HG02759 (cell line): Measurements from ENCODE around the gene MEGF11.

Experiments used
- ATAC-seq: cut with Tn5 transposase; IDR thresholded peaks from one replicate; pipeline ENCODE4 v1.9.1; 2021; ENCODE audit warnings: mild to moderate bottlenecking, moderate library complexity; ENCODE audit not compliant: unreplicated experiment

MEGF11 gene

DNA sequence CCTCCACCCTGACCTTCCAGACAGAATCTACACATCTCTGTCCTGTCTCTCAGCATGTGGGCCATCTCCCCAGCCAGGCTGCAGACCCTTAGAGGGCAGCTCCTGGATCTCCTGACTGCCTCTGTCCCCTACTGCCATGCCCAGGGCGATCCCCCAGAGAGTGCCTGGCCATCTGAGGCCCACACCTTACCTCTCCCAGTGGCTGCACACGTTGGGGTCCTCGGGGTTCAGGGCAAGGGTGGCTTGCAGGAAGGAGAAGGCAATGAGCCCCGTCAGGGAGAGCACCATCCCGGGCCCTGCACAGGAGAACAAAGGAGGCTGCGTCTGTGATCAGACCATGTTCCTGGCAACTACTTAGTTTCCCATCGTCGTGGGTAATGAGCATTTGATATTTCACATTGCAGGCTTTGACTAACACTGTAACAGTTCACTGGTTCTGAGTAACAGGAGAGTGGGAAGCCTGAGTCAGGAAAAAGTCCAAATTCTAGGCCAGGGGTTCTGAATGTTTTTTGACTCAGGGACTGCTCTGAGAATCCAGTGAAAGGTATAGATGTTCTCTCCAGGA, 125.4 kb downstream of the MEGF11 start:
- ATAC-seq = no peak

DNA sequence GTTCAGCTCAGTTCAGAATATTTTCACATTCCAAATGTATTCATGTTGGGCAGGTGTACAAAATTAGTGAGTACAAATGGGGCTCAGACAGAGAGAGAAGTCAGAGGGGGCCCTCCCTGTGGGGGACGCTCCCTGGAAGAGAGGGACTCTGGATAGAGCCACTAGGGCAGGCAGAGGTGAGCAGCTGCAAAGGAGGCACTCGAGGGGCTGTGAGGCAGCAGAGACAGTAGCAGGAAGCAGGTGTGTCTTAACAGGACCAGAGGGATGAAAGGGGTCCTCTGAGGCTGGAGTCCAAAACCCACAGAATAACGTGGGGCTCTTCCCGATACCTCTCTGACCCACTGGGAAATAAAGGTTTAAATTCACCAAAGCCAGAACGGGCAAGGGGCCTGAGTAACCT, 127.1 kb downstream of the MEGF11 start:
- ATAC-seq = no peak

DNA sequence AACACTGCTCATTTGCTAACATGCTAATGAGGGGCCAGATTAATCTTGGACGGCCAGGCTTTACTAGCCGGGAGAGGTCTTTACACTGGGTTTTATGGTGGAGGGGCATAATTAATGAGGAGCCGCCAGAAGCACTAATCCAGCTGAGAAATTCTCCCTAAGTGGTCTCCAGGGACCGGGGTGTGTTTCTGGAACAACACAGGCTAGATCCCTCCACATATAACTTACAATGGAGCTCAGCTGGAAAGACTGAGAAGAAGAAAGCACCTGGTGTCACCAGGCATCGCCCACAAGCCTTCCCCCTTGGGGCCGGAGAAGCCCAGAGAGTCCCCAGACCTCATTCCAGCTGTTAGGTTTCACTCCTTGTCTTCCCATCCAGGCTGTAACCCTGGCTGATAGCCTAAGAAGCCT, 127.5 kb downstream of the MEGF11 start:
- ATAC-seq = no peak

DNA sequence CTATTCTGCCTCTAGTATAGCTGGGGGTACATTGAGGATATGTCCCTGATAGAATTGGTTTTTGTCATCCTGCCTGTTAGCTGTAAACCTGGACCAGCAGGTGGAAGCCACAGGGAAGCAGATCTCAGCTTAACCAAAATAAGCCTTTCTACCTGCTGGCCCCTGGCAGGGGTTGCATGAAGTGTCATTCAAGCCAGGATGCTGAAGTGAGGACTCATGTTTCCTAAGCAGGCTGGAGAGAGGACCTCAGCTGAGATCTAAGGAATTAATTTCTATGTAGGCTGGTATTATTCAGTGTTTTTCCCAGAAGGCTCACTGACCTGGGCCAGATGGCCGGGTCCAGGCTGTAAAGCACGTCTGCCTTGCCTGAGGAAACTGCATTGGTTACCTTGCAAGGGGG, 128.9 kb downstream of the MEGF11 start:
- ATAC-seq = no peak

DNA sequence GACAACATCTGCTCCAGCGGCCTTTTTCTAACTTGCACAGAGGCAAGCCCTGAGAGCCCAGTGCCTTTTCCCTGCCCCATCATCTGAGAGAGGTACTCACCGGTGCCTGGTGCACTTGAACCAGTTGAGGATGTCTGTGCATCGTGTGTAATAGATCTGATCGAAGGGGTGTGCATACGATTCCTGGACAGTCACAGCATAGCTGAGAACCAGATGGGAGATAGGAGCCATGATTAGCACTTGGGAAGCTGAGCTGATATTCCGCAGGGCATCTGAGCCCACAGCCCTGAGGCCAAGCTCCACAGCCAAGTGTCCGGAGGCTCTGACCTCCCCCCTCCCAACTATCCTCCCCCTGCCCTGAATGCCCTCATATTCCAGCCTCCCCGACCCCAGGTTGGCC, 129.8 kb downstream of the MEGF11 start:
- no peak for ATAC-seq

DNA sequence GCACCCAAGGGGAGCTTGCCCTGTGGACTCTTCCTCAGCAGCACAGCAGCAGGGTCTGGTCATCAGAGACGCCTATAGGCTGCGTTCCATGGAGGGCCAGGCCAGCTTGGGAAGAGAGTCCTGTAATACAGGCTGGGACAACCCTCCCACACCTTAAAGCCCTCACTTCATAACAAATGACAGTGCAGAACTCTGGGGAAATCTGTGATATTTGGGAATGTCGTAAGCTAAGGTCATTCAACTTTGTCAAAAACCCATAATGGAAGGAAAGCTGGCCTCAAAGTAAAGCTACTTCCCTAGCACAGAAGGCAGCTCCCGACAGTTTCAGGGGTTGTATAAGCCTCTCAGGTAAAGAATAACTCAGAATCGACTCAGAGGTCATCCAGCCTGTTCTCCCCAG, 133.1 kb downstream of the MEGF11 start:
- no peak for ATAC-seq

DNA sequence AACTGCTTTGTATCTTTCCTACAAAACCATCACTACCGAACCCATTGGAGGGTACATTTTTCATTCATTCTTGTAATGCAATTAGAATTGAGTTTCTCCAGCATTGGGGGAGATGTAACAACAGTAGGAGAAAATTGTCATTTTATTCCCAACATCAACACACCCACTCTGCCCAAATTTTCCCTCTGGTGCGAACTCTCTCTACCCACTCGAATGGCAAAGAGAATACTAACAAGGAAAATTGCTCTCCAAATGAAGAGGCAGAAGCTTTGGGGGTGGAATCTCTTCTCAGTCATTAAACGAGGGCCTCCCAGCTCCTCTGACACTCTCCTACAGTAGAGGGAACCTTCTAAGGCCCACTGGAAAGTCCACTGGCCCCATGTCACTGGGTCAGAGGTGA, 135.7 kb downstream of the MEGF11 start:
- ATAC-seq = no peak

DNA sequence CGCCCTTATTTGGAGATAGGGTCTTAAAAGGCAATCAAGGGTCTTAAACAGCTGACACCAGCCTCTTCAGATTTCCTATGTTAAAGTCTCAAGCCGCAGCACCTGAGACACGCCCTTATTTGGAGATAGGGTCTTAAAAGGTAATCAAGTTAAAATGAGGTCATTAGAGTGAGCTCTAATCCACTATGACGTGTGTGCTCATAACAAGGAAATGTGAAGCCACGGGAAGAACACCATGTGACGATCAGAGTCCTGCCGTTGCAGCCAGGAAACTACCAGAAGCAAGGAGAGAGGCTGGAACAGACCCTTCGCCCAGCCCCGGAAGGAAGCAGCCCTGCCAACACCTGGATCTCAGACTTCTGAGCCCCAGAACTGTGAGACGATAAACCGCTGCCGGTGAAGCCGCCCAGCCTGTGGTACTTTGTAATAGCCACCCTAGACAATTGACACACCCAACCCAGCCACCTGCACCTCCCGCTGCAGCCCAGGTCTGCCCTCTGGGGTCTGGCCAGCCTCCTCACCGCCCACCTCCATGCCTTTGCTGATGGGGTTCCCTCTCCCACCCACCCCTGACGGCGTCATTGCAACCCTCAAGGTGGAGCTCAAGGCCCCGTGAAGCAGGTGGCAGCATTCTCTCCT, 137.9 kb downstream of the MEGF11 start:
- no peak for ATAC-seq

DNA sequence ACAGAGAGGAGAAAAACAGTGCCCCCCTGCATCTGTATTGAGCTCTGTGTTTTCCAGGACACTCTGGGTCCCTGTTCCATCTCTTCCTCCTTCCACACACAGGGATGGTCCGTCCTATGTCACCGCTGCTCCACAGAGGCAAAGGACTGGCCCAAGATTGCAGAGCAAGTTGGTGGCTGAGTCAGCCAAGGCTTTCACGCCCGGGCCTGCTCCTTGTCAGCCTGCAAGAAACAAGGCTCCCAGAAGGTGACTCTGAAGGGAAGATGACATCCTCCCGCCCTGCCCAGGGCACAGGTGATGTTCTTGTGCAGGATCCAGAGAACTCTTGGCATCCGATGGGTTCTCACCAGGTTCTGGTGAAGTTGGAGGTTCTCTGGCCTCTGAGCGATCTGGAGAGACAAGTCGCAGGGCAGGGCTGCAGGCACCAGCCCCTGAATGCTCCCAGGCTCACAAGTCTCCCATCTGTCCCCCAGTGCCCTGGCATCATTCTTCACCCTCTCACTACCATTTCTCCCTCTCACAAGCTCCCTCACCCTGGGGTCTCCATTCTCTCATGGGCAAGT, 138.6 kb downstream of the MEGF11 start:
- ATAC-seq = no peak

DNA sequence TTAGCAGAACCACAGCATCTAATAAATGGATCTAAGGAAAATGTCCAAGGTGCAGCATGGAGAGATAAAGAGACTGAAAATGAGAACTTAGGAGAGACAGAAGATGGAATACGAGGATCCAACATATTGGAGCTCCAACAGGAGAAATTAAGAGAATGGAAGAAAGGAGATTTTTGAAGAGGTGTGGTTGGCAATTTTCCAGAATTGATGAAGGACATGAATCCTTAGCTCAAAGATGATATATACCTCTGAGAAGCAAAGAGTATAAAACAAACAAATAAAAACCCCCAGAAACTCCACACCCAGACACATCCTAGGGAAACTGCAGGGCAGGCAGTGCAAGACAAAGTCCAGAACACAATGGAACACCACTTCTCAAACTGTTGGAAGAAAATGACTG, 141.2 kb downstream of the MEGF11 start:
- ATAC-seq = no peak

DNA sequence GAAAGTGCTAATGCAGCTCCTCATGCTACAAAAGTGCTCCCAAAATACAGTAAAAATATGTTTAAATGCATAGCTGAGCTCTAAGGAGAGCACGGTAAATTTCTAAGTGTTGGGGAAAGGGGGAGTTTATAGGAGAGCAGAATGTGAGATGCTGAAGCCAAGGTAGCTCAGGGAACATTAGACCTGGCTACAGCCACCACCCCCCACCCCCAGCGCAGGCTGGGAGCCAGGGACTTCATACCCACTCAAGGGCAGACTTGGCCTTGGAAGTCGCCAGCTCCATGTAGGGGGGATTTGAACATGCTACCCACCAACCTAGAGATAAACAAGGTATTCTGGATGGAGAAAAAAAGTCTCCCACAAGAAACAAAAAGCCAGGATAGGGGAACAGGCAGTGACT, 142.2 kb downstream of the MEGF11 start:
- ATAC-seq = no peak

DNA sequence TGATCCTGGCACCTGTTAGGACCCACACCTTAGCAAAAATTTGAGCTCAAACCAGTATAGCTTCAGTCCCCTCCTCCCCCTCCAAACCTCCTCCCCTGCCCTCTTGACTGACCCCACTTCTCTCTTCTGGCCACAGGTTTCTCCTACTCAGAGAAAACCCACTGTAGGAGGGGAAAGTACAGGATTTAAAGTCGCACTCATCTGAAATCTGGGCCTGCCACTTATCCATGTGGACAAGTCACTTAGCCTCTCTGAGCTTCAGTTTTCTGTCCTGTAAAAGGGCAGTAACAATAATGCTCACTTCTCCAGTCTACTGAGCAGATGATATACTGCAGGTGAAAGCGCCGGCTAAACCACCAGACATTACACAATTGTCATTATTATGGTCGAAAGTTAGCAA, 142.7 kb downstream of the MEGF11 start:
- ATAC-seq = no peak

DNA sequence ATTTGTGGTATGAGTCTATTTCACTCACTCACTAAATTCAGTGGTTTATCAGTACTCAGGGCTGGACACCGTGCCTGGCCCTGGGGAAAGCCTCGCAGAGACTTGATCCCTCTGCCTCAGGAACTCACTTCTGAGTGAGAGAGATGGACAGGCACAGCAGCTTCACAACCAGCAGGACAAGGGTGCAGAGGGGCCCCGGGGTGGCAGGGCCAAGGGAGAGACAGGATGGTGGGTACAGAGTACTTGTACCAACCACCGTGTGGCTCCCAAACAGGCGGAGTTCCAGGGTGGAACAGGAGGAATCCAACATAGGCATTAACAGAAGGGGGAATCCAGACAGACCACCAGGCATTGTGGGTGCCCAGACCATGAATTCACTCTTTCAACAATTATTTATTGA, 143.7 kb downstream of the MEGF11 start:
- ATAC-seq = no peak

DNA sequence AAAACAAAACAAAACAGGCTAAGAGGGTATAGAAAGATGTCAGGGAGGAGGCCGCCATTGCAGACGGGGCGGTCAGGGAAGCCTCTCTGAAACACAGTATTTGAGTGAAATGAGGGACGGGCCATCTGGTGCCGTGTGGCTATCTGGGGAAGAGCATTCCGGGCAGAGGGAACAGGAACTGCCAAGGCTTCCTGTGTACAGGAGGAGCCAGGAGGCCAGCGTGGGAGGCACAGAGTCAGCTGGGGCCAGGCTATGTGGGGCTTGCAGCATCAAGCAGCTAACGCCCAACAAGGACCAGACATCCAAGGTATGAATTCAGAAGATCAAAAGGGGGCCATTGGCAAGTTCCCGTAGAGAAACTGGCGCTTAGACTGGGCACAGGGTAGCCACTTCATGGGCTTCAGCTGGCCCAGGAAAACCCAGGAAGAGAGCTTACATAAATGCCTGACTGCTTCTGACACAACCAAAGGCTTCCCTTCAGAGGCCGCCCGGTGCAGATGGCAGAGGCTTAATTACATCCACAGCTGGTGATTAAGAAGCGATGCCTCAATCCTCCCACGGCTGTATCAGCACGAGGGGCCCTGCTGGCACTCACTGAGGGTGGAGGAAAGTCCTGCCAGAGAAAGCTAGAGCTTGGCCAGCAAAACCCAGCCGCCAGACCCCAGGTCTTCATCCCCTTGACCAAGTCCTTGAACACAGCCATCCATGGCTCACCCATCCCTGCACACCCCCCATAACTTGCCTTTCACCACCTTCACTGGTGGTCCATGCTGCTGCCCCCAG, 144.9 kb downstream of the MEGF11 start:
- ATAC-seq = no peak

DNA sequence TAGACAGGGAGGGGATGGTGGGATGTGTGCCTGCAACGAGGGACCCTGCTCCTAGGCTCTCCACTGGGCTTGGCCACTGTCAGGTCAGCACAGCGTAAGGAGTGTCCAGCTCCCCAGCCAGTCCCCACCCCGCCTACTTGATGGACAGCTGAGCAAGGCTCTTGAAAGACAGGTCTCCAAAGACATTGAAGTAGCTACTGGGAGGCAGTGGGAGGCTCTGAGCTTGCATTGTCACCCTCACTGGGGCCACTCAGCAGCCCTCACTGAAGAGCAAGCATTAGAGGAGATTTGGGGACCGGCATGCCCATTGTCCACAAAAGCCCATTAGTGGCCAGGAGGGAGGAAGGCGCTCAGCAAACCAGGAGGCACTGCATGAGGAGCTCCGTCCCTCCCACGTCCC, 146.5 kb downstream of the MEGF11 start:
- ATAC-seq = no peak

DNA sequence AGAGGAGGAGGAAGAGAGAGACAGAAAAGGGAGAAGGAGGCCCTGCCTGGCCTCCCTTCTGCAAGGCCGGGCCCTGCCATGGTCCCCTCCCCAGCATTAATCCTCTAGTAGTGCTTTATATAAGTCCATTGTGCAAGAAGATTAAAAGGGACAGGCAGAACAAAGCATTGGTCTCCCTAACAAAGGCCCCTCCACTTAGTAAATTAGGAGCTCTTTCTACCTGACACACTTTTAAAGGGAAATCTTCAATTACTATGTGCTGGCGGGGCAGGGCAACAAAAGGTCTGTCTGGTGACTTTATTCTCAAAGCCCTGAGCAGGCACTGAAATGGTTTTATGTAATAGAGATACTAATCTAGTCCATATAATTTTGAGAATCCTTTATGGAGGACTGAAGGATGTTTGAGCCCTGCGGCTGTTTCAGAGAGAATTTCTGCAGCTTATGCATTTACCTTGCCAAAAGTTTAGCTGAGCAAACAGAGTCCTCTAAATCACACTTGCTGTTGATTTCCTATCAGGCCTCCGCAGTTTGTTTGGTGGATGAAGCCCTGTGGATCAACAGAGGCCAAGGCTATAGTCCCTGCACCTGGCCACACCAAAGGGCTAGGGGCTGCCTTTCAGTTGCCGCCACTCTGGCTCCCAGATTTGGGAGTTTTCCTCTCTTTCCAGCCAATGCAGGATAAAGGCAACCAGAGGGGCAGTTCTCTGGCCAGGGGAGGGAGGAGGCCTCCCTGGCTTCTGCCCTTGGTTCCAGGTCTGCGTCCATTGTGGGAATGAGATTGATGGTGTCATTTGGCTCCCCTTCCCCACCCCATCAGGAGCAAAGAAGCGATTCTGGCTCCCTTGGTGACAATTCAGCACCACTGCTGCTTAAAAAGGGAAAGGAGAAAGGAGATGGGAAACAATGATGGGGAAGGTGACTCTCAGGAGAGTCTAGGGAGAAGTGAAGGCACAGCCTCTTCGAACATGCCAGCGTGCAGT, 148.0 kb downstream of the MEGF11 start:
- ATAC-seq = no peak

DNA sequence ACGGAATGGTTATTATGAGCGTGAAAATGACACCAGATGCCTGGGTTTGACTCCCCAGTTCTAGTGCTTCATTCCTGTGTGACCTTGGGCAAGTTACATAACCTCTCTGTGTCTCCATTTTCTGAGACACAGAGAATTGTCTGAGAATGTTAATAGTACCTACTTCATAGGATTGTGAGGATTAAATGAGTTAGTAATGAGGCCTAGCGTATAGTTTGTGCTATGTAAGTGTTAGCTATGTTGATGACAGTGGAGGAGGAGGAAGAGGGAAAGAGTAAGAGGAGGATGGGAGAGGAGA, 150.3 kb downstream of the MEGF11 start:
- ATAC-seq = no peak

DNA sequence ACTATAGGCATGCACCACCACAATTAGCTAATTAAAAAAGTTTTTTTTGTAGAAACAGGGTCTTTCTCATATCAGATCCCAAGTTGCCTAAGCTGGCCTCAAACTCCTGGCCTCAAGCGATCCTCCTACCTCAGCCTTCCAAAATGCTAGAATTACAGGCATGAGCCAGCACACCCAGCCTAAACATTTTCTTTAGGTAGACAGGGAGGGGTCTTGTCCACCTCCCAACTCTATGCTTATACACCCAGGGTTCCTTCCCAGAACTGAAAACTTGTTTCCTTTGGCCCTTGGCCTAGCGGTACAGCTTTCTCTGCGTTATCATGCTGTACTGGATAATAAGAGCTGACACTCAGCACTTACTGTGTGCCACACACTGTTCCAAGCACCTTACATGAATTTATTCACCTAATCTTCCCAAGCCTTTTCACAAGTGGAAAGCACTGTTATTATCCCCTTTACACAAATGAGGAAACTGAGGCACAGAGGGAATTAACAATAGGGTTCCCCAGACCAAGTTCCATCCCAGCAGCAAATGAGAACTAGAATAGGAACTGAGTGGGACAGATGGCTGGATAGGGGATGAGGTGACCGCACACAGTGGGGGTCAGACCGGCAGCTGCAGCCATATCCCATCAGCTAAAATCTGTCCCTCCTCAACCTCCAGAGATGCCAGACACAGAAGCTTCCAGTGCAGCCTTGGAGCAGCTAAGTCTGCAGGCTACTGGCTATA, 150.8 kb downstream of the MEGF11 start:
- ATAC-seq = no peak

DNA sequence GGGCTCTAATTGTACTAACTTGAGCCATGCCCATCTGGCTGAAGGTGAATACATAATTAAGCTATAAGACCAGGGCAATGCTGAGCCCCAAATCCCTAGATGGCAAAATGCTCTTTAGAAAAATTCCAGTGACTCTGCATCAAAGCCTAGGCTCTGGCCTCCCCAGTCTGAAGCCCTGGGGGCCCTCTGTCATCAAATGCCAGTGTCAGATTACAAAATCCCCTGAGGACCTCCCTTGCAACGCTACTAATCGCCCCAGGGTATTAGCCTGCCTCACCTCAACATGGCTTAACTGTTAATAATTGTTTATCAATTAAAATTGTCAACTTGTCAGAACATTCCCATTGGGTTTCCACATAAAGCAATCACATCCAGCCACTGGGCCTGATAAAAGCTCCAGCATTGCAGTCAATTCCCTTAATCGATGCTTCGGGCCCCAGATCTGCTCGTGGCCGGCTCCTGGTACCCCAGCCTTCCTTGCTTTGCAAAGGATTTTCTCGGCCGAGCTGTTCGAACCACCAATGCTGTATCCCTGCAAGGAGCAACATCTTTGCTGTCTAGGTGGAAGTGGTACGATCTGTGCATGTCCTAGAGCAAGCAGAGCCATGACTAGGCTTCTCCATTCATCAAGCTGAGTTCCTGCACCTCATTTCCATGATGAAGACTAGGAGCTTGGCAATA, 151.7 kb downstream of the MEGF11 start:
- ATAC-seq = no peak

DNA sequence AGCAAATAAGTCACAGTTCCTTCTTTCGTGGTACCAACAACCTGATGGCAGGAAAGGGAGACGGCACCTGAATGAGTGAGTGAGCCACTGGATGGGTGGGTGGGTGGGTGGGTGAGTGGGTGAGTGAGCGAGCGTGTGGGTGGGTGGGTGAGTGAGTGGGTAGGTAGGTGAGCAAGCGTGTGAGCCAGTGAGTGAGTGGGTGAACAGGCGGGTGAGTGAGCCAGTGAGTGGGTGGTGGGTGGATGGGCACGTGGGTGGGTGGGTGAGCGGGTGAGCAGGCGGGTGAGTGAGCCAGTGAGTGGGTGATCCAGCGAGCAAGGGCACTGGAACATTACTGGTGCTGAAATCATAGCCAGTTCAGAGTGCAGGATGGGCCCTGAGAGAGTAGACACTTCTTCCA, 152.8 kb downstream of the MEGF11 start:
- ATAC-seq = no peak
